GM12878 (cell line): Measurements from ENCODE around the gene SGCD. TPM values are rescaled to one million over a fixed set of nuclear protein-coding genes. Genes with fewer than 3 reads are reported as not detected.

ENCODE experiments used
- ASH2L ChIP-seq: fragments of 300-600, 200-600 bp; sonication (generic); IDR thresholded peaks from 2 replicates; pipeline ENCODE4 v1.6.1; 2017; ENCODE audit warnings: low read depth, mild to moderate bottlenecking, borderline replicate concordance
- ATF3 ChIP-seq: IDR thresholded peaks from 2 replicates; pipeline ENCODE4 v1.6.1; 2011; ENCODE audit warnings: low read depth, mild to moderate bottlenecking, low read length, moderate library complexity, borderline replicate concordance; ENCODE audit errors: extremely low read depth
- ATF7 ChIP-seq: fragments of 450-650 bp; IDR thresholded peaks from 2 replicates; pipeline ENCODE4 v1.6.1; 2016; ENCODE audit warnings: low read depth, mild to moderate bottlenecking
- BCLAF1 ChIP-seq: fragments of 450-650 bp; IDR thresholded peaks from 2 replicates; pipeline ENCODE4 v1.6.1; 2017; ENCODE audit warnings: antibody characterized with exemption, mild to moderate bottlenecking, moderate library complexity
- BHLHE40 ChIP-seq, 2 experiments: fragments of 450-650 bp in 1 of 2; IDR thresholded peaks; 2 replicates each; pipeline ENCODE4 v1.6.1; 2011 to 2017; ENCODE audit warnings: low read depth in 2 of 2, borderline replicate concordance in 1 of 2, improper control_type of control experiment in 1 of 2, low read length in 1 of 2, mild to moderate bottlenecking in 1 of 2
- CBX3 ChIP-seq: fragments of 200-600 bp; sonication (generic); IDR thresholded peaks from 2 replicates; pipeline ENCODE4 v1.6.1; 2016; ENCODE audit warnings: low read depth, borderline replicate concordance
- CREM ChIP-seq: IDR thresholded peaks from 2 replicates; pipeline ENCODE4 v1.6.1; 2014; ENCODE audit warnings: antibody characterized with exemption, low read depth
- EGR1 ChIP-seq, 2 experiments: IDR thresholded peaks; 1 replicate in 1 of 2; 2 replicates in 1 of 2; pipeline ENCODE4 v1.6.1; 2011 to 2012; ENCODE audit warnings: low read depth in 2 of 2, low read length in 2 of 2, borderline replicate concordance in 1 of 2, mild to moderate bottlenecking in 1 of 2, moderate library complexity in 1 of 2
- ETV6 ChIP-seq, 2 experiments: fragments of 450-650 bp in 1 of 2; IDR thresholded peaks in 1 of 2; conservative IDR thresholded peaks in 1 of 2; 2 replicates each; pipeline ENCODE4 v1.6.1; 2014; ENCODE audit warnings: antibody characterized with exemption in 1 of 2, borderline replicate concordance in 1 of 2, low read depth in 1 of 2, mild to moderate bottlenecking in 1 of 2, moderate library complexity in 1 of 2
- FOS ChIP-seq: IDR thresholded peaks from 3 replicates; pipeline ENCODE4 v1.6.1; 2011; ENCODE audit warnings: borderline replicate concordance; ENCODE audit not compliant: insufficient read length; ENCODE audit errors: extremely low read depth
- HDAC2 ChIP-seq: fragments of 200-600 bp; sonication (generic); IDR thresholded peaks from 2 replicates; pipeline ENCODE4 v1.6.1; 2017
- IRF3 ChIP-seq: fragments of 450-650 bp; IDR thresholded peaks from 2 replicates; pipeline ENCODE4 v1.6.1; 2014; ENCODE audit warnings: mild to moderate bottlenecking
- IRF4 ChIP-seq: IDR thresholded peaks from 2 replicates; pipeline ENCODE4 v1.6.1; 2011; ENCODE audit warnings: low read depth, low read length
- IRF5 ChIP-seq: fragments of 450-650 bp; IDR thresholded peaks from 2 replicates; pipeline ENCODE4 v1.6.1; 2017; ENCODE audit warnings: borderline replicate concordance
- KDM1A ChIP-seq: fragments of 200-600 bp; sonication (generic); IDR thresholded peaks from 2 replicates; pipeline ENCODE4 v1.6.1; 2016; ENCODE audit warnings: borderline replicate concordance
- NBN ChIP-seq: fragments of 450-650 bp; IDR thresholded peaks from 2 replicates; pipeline ENCODE4 v1.6.1; 2016
- POLR2AphosphoS2 ChIP-seq: IDR thresholded peaks from 2 replicates; pipeline ENCODE4 v1.6.1; 2011; ENCODE audit warnings: low read depth, mild to moderate bottlenecking, low read length, improper control_type of control experiment, moderate library complexity
- RCOR1 ChIP-seq: conservative IDR thresholded peaks from 2 replicates; pipeline ENCODE4 v1.6.1; 2012; ENCODE audit warnings: low read depth, low read length, improper control_type of control experiment
- SUZ12 ChIP-seq: fragments of 200-600 bp; sonication (generic); IDR thresholded peaks from one replicate; pipeline ENCODE4 v1.6.1; 2018; ENCODE audit warnings: antibody characterized with exemption, mild to moderate bottlenecking; ENCODE audit not compliant: unreplicated experiment
- ZBTB11 ChIP-seq: fragments of 450-650 bp; formaldehyde crosslinking; IDR thresholded peaks from 2 replicates; pipeline ENCODE4 v1.5.0; 2022; ENCODE audit warnings: mild to moderate bottlenecking, missing genetic modification characterization
- ZNF622 ChIP-seq: fragments of 450-650 bp; IDR thresholded peaks from 2 replicates; pipeline ENCODE4 v1.6.1; 2017; ENCODE audit warnings: mild to moderate bottlenecking, inconsistent platforms
- polyA plus RNA-seq, 11 experiments: library from polyadenylated mRNA; depleted of rRNA in 4 of 11; unstranded in 6 of 11; stranded (reverse) in 5 of 11; fragments of >200 nt; fragmentation: Nextera tagmentation in 4 of 11; fragmentation: Illumina TruSeq in 1 of 11; extraction: Ambion mirVana in 4 of 11; extraction: Trizol in 1 of 11; gene quantifications; 1 replicate in 1 of 11; 2 replicates in 10 of 11; pipeline versions ENCODE4 v1.2.1 to v1.2.3, GENCODE V29; 2011 to 2016; ENCODE audit warnings: inconsistent platforms in 2 of 11, missing spikeins in 2 of 11, low read depth in 1 of 11
- total RNA-seq, 4 experiments: library from RNA; depleted of rRNA in 3 of 4; stranded (reverse); fragments of >200 nt in 3 of 4; fragmentation: Illumina TruSeq in 1 of 4; extraction: Trizol in 1 of 4; gene quantifications; 2 replicates each; pipeline versions ENCODE4 v1.2.1 to v1.2.3, GENCODE V29; 2013 to 2021

SGCD gene
- total and polyA plus RNA-seq, 10 of the 15 experiments (the other 5 are each of a cell fraction or from before 2014, with no cell fraction given): 0.06 TPM; not detected in 9

GRCh38 chr5:156402387-156402921 lies 75.5 kb downstream of the SGCD start (continued):
- TF ChIP-seq ZBTB11 (CRISPR knock-in tag) (no peak), ETV6 (conservative IDR thresholded peaks at IDR 0.05 in 1 of 2, IDR thresholded peaks at IDR 0.05 in 1 of 2; ENCODE audit: borderline replicate concordance in 1 of 2, low read depth in 1 of 2) (no peak), RCOR1 (no peak), KDM1A (no peak), EGR1 (IDR thresholded peaks at IDR 0.05; ENCODE audit: borderline replicate concordance in 1 of 2, low read depth in 2 of 2, low read length in 2 of 2) (no peak), HDAC2 (no peak), POLR2AphosphoS2 (no peak), ATF7 (peak; percentile 79), IRF3 (no peak), ZNF622 (no peak), FOS (no peak), IRF4 (no peak; the same call in 1 of the 2 replicates), CREM (peak; percentile 22; the same call in 1 of the 2 replicates), BCLAF1 (no peak), SUZ12 (no peak), CBX3 (no peak), BHLHE40 (IDR thresholded peaks at IDR 0.05; ENCODE audit: borderline replicate concordance in 1 of 2, low read depth in 2 of 2, low read length in 1 of 2) (peak; percentile 11 to 40; a peak in 2 of 4 replicates), IRF5 (no peak), ATF3 (no peak), ASH2L (peak; percentile 79; the same call in 1 of the 2 replicates), NBN (peak; percentile 79; the same call in 1 of the 2 replicates)
